Measurements from ENCODE around the gene UGT1A9.
"Not testable (repeated sequence)": the region's sequence is repeated elsewhere in the genome, so short reads cannot be mapped to it uniquely, and the experiment has no call there.

Gene UGT1A9

DNA sequence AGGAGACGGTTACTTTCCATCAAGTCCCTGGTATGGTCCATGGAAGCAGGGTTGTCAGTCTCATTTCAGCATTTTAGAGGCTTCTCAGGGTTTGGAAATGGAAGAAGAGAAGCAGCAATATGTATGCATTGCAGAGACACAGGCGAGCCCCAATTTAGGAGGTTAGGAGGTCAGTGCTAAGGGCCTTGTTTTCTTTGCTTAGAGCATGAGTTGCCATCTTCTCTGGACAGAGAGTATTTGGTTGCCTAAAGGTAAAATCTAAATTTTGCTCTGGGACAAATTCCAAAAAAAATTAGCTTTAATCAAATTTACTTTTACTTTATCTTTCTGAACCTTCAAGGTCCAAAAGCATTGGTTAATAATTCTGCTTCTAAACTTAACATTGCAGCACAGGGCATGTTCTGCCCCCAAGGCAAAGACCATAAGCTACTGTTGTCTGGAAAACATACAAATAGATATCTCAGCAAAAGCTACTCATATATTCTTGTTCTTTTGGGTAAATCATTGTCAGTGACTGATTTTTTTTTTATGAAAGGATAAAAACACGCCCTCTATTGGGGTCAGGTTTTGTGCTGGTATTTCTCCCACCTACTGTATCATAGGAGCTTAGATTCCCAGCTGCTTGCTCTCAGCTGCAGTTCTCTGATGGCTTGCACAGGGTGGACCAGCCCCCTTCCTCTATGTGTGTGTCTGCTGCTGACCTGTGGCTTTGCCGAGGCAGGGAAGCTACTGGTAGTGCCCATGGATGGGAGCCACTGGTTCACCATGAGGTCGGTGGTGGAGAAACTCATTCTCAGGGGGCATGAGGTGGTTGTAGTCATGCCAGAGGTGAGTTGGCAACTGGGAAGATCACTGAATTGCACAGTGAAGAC, at the start of gene UGT1A9:
UGT1A9 (plus strand) TSS at position 609 of the 872 bp plus-strand sequence; CDS start at position 646, 37 bp downstream.
- no peak for DNase-seq (ENCODE audit: low read depth in 2 of 2)

DNA sequence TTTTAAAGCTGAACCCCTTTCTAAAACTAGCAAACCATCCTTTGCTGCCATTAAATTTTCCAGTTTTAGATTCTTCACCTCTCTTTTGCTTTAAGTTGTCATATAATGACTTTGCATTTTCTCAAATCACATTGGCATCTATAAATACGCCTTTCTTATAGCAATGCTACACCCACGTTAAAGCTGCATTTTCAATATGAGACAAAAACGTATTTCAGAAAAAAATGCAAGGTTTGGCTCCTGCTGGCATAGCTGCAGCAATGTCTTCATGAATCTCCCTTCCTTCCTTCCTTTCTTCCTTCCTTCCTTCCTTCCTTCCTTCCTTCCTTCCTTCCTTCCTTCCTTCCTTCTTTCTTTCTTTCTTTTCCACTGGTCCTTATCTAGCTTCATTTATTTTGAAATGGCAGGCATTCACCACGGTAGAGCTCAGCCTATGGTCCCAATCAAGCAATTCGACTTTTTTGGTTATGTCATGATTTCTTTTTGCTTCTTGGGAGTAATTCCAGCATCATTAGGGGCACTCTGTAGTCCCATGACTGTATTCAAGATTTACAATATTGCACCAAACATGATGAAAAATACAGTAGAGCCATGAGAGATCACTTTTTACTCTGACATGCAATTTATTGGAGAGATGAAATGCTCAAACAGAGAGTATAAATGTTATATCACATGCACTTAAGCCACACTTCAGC, 44.2 kb upstream of the UGT1A9 start:
- no peak for DNase-seq (ENCODE audit: low read depth in 2 of 2)

DNA sequence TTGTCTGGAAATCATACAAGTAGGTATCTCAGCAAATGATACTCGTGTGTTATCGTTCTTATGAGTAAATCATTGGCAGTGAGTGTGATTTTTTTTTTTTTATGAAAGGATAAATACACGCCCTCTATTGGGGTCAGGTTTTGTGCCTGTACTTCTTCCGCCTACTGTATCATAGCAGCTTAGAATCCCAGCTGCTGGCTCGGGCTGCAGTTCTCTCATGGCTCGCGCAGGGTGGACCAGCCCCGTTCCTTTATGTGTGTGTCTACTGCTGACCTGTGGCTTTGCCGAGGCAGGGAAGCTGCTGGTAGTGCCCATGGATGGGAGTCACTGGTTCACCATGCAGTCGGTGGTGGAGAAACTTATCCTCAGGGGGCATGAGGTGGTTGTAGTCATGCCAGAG, 35.4 kb upstream of the UGT1A9 start, which contains the start of gene UGT1A10:
UGT1A10 (plus strand) TSS at position 143 of the 400 bp plus-strand sequence; CDS start at position 218, 75 bp downstream.
- DNase-seq (ENCODE audit: low read depth in 2 of 2): not testable (repeated sequence)

DNA sequence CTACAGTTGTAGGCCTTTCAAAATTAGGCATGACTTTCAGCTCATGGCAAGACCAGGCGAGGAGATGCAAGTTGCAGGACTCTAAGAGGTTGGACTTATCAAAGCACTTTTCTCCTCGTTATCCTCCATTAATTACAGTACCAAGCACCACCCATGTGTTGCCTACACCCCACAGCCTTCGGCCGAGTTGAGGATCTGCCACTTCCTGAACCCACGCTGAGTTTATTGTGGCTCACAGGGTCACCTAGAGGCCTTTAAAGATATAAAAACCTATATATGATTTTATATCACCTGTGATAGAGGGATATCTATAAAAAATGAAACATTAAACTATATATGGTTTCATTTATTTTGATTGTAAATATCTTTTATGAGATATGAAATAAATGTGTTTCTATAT, 32.9 kb upstream of the UGT1A9 start:
- DNase-seq (ENCODE audit: low read depth in 2 of 2): no peak

DNA sequence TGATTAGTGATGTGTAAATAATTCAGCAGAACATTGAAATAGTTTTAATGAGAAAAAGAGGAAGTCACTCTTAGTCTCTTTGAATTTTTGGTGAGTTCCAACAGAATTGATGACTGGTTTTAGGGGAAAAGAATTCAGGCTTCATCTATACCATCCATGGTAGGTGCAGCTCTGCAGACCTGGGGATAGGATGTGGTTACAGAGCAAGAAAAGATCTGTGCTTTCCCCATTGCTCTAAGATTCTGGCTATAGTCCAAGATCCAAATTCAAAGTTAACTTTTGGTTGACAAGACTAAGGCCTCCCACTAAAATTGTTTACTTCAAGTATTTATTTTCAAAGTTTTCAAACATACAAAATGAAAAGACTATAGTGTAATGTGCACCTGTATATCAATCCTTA, 31.8 kb upstream of the UGT1A9 start:
- DNase-seq (ENCODE audit: low read depth in 2 of 2): no peak

DNA sequence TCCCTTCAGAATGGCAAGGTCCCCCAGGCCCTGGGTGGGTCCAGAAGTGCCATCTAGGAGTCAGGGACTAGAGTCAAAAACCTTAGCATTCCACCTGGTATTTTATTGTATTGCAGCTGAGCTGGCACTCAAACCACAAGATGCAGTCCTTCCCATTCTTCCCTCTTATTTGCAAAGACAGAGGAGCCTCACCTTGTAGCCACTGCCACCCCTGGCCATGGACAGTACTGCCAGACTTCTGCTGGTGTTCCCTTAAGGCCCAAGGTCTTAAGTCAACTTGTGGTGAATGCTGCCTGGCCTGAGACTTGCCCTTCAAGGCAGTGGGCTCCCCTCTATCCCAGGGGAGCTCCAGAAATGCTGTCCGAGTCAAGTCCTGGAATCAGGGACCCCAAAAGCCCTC, 28.6 kb upstream of the UGT1A9 start:
- DNase-seq (ENCODE audit: low read depth in 2 of 2): no peak

DNA sequence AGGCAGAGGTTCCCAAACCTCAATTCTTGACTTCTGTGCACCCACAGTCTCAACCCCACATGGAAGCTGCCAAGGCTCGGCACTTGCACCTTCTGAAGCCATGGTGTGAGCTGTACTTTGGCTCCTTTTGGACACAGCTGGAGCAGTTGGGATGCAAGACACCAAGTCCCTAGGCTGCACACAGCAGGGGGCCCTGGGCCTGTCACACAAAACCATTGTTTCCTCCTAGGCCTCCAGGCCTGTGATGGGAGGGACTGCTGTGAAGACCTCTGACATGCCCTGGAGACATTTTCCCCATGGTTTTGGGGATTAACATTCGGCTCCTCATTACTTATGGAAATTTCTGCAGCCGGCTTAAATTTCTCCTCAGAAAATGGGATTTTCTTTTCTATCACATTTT, 25.7 kb upstream of the UGT1A9 start:
- not testable (repeated sequence) for DNase-seq (ENCODE audit: low read depth in 2 of 2)

DNA sequence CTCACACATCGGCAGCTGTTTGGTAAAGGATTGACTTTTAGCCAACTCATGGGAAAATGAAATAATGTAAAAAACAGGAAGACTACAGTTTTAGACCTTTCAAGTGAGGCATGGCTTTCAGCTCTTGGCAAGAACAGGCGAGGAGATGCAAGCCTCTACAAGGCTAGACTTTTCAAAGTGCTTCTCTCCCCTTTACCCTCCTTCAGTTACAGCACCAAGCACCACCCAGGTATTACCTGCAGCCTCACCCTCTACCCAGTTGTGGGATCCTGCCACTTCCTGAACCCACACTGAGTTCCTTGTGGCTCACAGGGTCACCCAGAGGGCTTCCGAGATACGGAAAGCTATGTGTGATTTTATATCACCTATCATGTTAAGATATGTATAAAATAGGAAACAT, 20.7 kb upstream of the UGT1A9 start:
- DNase-seq (ENCODE audit: low read depth in 2 of 2): no peak

DNA sequence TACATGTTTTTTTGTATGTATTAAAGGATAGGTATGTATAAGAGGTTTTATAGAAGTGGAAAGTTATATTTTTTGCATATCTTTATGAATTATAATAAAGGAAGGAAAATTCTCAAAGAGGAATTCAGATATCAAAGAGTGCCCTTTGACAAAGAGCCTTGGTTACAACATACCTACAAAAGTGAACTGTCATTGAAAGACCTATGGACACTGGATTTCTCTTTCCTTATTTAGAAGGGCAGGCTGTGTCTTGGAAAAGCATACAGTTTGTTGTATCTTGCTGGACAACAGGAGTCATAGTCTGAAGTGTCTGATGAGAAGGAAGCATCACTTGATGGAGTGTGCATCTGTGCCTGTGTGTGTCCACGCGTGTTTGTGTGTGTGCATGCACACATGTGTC, 20.3 kb upstream of the UGT1A9 start:
- no peak for DNase-seq (ENCODE audit: low read depth in 2 of 2)

DNA sequence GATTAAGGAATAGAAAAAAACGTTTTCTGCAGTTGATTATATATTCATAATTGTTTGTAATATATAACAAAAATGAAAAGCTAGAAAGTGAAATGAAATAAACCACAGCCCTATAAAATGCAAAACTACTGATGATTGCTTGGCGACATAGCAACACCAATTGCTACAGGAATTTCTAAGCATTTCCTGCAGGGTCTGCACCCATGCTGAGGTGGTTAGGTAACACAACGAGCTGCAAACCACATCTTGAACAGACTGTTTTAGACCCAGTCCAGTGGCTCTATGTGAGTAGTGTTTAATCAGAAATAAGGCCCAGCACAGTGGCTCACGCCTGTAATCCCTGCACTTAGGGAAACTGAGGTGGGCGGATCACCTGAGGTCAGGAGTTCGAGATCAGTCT, 17.2 kb upstream of the UGT1A9 start:
- no peak for DNase-seq (ENCODE audit: low read depth in 2 of 2)

DNA sequence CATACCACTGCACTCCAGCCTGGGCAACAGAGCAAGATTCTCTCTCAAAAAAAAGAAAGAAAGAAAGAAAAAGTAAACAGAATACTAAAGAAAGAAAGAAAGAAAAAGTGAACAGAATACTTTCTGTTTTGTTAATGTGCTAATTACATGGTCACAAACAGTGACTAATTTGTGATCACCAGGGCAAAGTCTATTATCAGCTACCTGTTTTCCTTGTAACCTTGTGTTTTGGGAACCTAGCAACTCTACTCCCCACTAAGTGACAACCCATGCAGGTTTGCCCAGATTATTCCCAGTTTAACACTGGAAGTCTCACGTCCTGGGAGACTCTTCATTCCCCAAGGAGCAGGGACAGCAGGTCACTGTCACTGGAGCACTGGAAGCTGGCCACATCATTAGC, 16.7 kb upstream of the UGT1A9 start:
- no peak for DNase-seq (ENCODE audit: low read depth in 2 of 2)

DNA sequence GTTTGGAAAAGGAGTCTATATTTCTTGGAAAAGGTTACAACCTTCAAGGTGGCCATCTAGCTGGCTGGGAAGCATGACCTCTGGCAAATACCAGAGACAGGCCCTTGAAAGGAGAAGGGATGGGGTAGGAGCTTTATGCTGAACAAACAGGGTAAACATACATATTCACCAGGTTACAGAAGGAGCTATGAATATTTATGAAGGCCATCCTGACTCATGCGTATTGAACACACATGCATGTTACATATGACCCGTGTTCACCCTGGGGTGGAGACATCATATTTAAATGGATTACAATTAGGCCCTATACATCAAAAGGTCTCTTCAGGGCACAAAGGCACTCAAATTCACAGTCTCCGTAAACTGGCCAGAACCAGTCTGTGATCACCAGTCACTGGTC, 15.8 kb upstream of the UGT1A9 start:
- not testable (repeated sequence) for DNase-seq (ENCODE audit: low read depth in 2 of 2)

DNA sequence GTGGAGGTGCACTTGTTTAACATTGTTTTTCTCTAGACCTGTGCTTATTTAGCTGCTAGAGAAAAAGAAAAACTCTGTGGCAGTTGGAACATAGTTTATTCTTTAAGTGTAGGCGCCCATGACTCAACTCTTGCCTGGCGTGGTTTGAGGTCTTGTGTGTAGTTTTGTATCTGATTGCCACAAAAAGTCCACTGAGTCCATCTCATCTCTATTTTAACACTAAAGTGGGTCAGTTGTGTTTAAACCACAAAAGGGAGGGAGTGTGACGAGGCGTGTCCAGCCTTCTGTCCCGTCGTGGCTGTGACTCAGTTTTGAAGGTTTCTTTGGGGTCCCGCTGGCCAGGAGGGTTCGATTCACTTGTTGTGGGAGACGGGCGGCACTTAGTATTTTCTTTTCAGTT, 15.3 kb upstream of the UGT1A9 start:
- DNase-seq (ENCODE audit: low read depth in 2 of 2): no peak

DNA sequence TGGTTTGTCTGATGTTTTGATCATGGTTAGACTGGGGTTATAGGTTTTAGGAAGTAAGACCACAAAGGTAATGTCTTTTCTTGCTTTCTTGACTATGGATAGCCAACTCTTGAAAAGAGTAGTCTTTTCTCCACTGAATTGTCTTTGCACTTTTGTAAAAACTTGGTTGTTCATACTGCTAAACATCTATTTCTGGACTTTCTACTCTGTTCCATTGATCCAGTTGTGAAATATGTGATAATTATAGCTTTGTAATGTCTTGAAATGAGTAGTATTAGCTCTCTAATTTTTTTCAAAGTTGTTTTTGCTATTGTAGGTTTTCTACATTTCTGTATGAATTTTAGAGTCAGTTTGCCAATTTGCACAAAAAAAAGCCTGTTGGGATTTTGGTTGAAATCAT, 13.1 kb upstream of the UGT1A9 start:
- DNase-seq (ENCODE audit: low read depth in 2 of 2): no peak

DNA sequence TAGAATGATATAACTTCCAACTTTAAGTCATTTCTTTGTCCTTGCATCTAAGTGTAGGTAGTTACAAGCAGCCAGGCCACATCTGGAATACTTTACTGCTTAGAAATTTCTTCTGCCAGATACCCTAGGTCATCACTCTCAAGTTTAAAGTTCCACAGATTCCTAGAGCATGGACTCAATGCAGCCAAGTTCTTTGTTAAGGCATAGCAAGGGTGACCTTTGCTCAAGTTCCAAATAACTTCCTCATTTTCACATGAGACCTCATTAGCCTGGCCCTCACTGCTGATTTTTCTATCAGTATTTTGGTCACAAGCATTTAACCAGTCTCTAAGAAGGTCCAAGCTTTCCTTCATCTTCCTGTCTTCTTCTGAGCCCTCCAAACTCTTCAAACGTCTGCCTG, 7.8 kb upstream of the UGT1A9 start:
- no peak for DNase-seq (ENCODE audit: low read depth in 2 of 2)

DNA sequence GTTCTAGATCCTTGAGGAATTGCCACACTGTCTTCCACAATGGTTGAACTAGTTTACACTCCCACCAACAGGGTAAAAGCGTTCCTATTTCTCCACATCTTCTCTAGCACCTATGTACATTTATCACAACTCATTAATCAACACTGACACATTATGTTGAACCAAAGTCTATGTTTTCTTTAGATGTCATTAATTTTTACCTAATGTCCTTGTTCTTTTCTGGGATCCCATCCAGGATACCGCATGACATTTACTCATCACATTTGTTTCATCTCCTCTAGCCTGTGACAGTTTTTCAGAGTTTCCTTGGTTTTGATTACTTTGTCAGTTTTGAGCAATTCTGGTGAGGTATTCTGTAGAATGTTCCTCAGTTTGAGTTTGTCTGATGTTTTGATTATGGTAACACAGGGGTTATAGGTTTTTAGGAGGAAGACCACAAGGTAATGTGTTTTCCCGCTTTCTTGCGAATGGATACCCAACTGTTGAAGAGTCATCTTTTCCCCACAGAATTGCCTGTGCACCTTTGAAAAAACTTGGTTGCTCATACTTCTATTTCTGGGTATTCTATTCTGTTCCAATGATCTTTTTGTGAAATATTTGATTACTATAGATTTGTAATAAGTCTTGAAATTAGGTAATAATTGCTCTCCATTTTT, 3.0 kb upstream of the UGT1A9 start:
- no peak for DNase-seq (ENCODE audit: low read depth in 2 of 2)

DNA sequence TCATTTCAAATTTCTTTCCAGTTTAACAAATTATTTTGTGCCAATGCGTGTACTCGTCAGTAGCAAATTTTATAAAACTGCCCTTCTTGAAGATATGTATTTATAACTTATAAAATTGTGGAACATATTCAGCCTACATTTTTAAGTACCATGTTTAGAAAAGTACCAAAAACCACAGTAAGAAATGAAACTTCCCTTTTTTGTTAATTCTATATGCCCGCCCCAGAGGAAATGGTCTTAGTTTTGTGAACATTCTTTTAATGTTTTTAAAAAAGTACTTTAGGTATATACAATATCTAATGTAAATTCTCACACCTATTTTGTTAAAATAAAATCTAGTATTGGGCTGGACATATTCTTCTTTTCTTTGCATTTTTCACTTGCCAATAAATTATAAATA, 1.2 kb downstream of the UGT1A9 start:
- no peak for DNase-seq (ENCODE audit: low read depth in 2 of 2)

DNA sequence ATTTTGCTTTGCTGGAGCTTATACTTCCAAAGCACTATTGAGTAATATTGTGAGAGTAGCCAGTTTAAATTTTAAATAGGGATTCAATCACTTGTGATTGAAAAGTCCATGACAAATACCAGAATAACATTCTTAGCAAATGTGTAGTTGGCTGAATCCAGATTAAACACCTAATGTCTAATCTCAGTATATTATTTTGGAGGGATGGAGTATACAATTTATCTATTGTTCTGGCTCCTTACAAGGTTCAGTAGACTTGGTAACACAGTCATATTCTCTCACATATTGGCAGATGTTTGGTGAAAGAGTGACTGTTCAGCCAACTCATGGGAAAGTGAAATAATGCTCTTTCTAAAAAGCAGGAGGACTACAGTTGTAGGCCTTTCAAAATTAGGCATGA, 2.2 kb downstream of the UGT1A9 start:
- DNase-seq (ENCODE audit: low read depth in 2 of 2): no peak

DNA sequence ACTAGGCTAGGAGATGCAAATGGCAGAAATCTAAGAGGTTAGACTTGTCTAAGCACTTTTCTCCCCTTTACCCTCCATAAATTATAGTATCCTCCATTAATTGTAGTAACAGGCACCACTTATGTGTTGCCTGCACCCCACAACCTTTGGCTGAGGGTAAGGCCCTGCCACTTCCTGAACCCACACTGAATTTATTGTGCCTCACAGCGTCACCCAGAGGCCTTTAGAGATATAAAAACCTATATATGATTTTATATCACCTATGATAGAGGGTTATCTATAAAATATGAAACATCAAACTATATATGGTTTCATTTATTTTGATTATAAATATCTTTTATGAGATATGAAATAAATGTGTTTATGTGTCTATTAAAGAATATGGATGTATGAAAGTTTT, 2.6 kb downstream of the UGT1A9 start:
- DNase-seq (ENCODE audit: low read depth in 2 of 2): no peak

DNA sequence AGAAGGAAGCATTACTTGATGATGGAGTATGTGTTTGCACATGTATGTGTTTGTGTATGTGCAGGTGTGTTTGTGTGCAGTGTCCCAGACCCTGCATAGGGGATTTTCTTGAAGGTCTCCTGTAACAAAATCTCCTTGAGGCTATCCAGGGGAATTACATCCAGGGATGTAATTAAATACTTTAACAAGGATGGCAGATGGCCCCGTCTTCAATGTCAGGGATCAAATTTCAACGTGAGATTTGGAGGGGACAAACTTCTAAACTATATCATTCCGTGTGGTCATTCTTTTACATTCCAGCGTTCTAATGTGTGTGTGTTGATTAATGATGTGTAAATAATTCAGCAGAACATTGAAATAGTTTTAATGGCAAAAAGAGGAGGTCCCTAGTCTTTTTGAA, 3.3 kb downstream of the UGT1A9 start:
- no peak for DNase-seq (ENCODE audit: low read depth in 2 of 2)

DNA sequence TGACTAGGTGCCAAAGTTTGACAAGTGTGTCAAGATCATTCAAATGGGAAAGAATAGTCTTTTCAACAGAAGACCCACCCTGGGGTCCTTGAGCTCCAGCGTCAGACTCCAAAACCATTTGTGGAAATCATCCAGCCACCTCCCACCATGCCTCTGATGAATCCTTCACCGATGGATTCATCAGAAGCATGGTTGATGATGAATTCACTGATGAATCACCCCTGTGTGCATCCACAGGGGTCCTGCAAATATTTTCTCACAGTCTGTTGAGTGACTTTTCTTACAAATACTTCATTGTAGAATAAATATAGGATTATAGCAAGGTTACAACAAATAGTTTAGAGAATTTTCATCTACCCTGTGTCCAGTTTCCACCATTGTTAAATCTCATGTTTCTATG, 4.3 kb downstream of the UGT1A9 start:
- no peak for DNase-seq (ENCODE audit: low read depth in 2 of 2)

DNA sequence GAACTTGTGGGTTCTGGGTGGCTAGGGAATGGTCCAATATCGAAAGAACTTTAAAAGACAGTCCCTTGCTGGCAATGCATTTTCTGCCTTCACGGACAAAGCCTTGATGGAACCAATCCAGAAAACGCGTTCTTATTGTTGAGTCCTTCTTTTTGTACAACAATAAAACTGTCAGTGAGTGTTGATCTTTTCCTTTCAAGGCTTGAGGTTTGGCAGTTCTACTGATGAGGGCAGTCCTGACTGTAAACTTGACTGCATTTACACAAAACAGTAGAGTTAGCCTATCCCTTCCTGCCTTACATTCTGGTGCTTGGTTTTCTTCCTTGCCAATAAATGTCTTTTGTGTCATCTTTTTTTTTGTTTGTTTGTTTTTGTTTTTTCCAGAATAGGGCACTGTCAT, 7.5 kb downstream of the UGT1A9 start:
- no peak for DNase-seq (ENCODE audit: low read depth in 2 of 2)

Measured in stimulated activated CD8-positive, alpha-beta memory T cell treated with anti-CD3 and anti-CD28 coated beads, Interleukin-7, amount 100 ng/mL, for 1 hour (primary cell).